ENCODE results near the gene TMEM44.
A peak's percentile ranks its signal among the peaks of the same experiment; 100 is the strongest.

TMEM44 gene

GRCh38 chr3:194598771-194599557 is 34.3 kb downstream of the TMEM44 start:
- TF ChIP-seq, protein P1, sequence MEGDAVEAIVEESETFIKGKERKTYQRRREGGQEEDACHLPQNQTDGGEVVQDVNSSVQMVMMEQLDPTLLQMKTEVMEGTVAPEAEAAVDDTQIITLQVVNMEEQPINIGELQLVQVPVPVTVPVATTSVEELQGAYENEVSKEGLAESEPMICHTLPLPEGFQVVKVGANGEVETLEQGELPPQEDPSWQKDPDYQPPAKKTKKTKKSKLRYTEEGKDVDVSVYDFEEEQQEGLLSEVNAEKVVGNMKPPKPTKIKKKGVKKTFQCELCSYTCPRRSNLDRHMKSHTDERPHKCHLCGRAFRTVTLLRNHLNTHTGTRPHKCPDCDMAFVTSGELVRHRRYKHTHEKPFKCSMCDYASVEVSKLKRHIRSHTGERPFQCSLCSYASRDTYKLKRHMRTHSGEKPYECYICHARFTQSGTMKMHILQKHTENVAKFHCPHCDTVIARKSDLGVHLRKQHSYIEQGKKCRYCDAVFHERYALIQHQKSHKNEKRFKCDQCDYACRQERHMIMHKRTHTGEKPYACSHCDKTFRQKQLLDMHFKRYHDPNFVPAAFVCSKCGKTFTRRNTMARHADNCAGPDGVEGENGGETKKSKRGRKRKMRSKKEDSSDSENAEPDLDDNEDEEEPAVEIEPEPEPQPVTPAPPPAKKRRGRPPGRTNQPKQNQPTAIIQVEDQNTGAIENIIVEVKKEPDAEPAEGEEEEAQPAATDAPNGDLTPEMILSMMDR (IDR thresholded peaks at IDR 0.05; ENCODE audit: low read depth, low read length): no peak
- no peak overlapping the region for H3K4me3 ChIP-seq (replicated peaks in 1 of 2; ENCODE audit: low read depth in 2 of 2, low read length in 2 of 2)
- peak; percentile 84 to 98 for DNase-seq (ENCODE audit: low read depth in 2 of 2)

DNA sequence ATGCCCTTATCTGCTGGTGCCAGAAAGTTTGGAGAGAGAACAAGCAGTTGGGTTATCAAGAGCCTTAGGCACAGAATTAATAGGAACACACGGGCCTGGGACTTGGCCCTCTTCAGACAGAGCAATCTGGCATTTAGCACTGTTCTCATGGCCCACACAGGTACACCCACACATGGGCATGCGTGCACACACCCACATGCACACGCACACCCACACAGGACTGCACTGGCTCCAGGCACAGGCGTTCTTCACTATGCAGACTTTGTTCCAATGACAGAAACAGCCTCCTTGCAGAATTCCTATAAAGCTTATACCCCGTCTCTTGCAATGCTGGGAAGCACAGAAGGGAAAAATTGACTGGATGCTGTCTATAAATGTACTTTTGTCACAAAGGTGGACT is 36.3 kb downstream of the TMEM44 start:
- TF ChIP-seq, protein P1 (IDR thresholded peaks at IDR 0.05; ENCODE audit: low read depth, low read length): no peak
- no peak for DNase-seq (ENCODE audit: low read depth in 2 of 2)
- H3K4me3 ChIP-seq (replicated peaks in 1 of 2; ENCODE audit: low read depth in 2 of 2, low read length in 2 of 2): no peak overlapping the region

DNA sequence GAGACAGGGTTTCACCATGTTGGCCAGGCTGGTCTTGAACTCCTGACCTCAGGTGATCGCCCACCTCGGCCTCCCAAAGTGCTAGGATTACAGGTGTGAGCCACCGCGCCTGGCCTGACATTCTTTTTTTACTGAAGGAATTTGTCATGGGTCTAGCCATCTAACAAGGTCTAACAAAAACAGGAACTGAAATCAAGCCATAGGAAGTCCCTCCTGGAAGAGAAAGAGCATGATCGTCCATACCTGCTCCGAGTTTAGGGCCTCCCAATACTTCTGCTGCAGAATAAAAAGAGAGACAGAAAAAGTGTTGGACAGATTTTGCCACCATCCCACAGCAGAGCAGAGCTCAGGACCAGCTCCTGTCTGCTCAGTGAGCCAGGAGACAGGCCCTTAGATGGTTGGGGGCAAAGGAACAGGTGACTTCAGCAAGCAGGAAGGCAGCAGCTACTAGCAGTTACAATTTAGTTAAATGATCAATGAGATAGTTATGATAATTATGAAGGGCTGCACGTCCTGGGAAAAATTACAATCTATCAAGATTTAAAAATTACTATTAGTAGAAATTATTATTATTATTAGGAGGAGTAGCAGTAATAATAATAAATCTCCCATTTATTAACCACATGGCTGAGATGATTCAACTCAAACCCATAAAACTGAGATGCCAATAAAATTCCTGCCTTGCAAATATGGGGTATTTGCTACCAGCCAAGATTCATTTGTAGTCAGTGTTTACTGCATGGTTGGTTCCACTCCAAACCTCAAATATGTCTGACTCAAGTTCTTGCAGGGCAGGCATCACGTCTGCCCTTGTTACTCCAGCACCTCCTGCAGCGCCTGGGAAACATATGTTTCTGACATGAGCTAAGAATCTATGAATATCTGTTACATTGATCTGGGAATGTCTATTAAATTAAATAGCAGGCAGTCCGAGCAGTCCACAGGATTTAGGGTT is 40.1 kb downstream of the TMEM44 start:
- peak; percentile 99 to 100 for DNase-seq (ENCODE audit: low read depth in 2 of 2)
- no peak overlapping the region for H3K4me3 ChIP-seq (replicated peaks in 1 of 2; ENCODE audit: low read depth in 2 of 2, low read length in 2 of 2)
- TF ChIP-seq, protein P1 (IDR thresholded peaks at IDR 0.05; ENCODE audit: low read depth, low read length): no peak

DNA sequence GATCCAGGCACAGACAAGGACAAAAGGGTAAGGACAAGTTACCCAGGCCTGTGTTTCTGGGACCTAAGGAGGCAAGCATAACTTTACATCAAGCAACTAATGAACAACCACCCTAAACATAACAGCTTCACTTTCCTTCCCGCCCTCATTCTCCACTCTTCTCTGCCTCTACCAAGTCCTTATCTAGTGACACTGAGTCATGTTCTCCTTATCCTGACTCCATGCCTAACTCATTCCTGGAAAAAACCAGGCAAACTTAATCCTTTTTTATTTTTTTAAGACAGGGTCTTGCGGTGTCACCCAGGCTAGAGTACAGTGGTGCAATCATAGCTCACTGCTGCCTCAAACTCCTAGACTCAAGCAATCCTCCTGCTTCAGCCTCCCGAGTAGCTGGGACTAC is 44.5 kb downstream of the TMEM44 start:
- TF ChIP-seq, protein P1 (IDR thresholded peaks at IDR 0.05; ENCODE audit: low read depth, low read length): no peak
- DNase-seq (ENCODE audit: low read depth in 2 of 2): peak; percentile 23 to 93
- H3K4me3 ChIP-seq (replicated peaks in 1 of 2; ENCODE audit: low read depth in 2 of 2, low read length in 2 of 2): no peak overlapping the region

- H3K4me3 ChIP-seq (replicated peaks in 1 of 2; ENCODE audit: low read depth in 2 of 2, low read length in 2 of 2): no peak overlapping the region
- TF ChIP-seq, protein P1 (IDR thresholded peaks at IDR 0.05; ENCODE audit: low read depth, low read length): no peak
These were observed 45.0 kb downstream of the TMEM44 start for GRCh38 chr3:194588236-194588635.

DNA sequence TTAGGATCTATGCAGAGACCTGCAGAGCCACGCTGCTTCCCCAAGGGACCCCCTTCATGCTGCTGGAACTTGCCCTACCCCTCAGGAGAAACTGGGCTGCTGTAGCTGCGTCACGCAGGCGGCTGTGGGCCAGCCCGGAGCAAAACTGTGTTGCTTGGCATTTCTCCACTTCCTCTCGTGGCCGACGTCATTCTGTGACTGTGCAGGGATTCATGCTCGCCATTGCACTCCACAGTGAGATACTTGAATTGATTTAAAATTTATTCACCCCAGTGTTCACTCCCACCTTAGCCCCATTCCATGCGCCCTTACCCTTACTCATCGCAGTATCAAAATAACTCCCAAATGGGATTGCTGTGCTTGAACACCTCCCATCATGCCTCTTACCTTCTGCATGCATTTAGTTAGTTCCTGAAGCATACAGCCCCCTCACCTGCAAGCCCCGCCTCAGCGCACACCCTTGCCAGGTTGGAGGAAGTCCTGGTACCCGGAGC is 45.7 kb downstream of the TMEM44 start:
- no peak overlapping the region for H3K4me3 ChIP-seq (replicated peaks in 1 of 2; ENCODE audit: low read depth in 2 of 2, low read length in 2 of 2)
- DNase-seq (ENCODE audit: low read depth in 2 of 2): peak; percentile 94 to 95
- TF ChIP-seq, protein P1 (IDR thresholded peaks at IDR 0.05; ENCODE audit: low read depth, low read length): no peak

More at GRCh38 chr3:194588236-194588635, 45.0 kb downstream of the TMEM44 start:
- no peak for DNase-seq (ENCODE audit: low read depth in 2 of 2)

All from cardiac fibroblast (primary cell).